ENCODE results near the gene LRRC27.
A peak's percentile ranks its signal among the peaks of the same experiment; 100 is the strongest.

DNA sequence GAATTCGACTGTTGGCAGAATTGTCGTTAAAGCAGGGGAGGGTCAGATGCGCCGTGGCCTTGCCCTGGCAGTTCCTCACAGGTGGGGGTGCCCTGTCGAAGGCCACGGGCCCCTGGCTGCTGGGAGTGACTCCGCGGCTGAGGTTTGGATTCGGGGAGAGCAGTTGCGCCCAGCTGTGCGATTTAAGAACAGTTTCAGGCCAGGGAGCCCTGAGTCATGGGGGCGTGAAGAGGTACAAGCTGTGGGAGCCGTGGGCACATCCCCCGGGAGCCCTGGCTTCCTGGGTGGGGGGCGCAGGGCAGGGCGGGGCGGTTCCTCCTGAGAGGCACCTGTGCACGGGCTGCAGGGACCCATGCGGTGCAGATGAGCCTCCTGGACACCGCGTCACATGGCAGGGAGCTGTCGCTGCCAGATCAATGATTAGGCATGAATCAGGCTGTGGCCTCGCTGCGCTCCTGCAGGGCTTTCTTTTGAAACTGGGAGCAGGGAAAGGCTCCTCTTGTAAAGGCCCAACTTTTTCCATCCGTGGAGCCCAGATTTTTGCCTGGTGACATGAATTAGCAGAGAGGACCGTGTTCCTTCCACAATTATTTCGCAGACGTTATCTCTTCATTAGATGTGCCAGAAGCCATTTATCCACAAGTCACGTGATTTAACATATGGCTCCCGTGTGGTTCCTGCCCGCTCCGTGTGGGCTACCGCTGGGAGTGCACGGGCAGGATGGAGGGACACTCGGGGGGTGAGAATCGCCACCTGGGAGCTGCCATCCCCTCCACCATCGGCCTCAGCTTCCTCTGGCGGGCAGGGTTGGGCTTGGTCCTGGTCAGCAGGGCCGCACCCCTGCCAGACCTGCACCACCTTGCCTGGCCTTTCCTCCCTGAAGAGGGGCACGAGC is 65.9 kb downstream of the LRRC27 start:
- TF ChIP-seq, protein P1, sequence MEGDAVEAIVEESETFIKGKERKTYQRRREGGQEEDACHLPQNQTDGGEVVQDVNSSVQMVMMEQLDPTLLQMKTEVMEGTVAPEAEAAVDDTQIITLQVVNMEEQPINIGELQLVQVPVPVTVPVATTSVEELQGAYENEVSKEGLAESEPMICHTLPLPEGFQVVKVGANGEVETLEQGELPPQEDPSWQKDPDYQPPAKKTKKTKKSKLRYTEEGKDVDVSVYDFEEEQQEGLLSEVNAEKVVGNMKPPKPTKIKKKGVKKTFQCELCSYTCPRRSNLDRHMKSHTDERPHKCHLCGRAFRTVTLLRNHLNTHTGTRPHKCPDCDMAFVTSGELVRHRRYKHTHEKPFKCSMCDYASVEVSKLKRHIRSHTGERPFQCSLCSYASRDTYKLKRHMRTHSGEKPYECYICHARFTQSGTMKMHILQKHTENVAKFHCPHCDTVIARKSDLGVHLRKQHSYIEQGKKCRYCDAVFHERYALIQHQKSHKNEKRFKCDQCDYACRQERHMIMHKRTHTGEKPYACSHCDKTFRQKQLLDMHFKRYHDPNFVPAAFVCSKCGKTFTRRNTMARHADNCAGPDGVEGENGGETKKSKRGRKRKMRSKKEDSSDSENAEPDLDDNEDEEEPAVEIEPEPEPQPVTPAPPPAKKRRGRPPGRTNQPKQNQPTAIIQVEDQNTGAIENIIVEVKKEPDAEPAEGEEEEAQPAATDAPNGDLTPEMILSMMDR (IDR thresholded peaks at IDR 0.05): peak in 4 of 6 experiments; percentile 17 to 35 (median 19)
- TF ChIP-seq POLR2A (IDR thresholded peaks at IDR 0.05): peak in 1 of 2 donors; percentile 80

All from adrenal gland (tissue), 5 donors.